ENCODE measurements around the gene GJB4.

Gene GJB4

DNA sequence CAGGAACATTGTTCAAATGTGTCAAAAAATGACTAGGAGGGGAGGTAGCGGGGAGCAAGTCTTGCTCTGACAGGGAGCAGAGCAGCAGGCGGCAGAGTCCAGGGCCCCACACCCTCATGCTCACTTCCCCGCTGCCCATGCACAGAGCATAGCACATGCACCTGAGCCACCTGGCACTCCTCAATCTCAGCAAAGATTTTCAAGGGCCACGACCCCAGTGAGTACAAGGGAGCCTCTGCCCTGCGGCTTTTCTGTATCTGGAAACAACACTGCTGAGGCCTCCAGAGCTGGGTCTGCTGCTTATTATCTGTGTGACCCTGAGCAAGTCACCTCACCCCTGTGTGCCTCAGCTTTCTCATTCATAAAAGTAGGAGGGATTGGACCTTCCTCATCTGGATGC is 20.4 kb downstream of the GJB4 start:
- DNase-seq: no peak

DNA sequence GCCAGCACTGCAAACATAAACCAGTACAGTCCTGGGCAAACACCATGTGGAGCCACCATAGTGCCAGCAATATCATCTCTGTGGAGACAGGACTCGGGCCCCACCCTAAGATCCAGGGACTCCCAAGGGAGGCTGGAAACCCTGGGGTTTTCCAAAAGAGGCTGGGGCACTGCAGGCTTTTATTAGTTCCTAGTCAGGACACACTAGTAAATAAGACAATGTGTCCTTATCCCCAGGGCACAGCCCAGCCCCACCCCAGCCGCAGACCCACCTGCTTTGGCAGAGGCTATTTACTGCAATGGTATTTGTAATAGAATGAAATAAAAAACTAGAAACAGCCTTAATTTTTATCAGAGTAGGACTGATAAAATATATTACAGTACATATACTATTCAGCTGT is 21.0 kb downstream of the GJB4 start:
- DNase-seq: no peak

DNA sequence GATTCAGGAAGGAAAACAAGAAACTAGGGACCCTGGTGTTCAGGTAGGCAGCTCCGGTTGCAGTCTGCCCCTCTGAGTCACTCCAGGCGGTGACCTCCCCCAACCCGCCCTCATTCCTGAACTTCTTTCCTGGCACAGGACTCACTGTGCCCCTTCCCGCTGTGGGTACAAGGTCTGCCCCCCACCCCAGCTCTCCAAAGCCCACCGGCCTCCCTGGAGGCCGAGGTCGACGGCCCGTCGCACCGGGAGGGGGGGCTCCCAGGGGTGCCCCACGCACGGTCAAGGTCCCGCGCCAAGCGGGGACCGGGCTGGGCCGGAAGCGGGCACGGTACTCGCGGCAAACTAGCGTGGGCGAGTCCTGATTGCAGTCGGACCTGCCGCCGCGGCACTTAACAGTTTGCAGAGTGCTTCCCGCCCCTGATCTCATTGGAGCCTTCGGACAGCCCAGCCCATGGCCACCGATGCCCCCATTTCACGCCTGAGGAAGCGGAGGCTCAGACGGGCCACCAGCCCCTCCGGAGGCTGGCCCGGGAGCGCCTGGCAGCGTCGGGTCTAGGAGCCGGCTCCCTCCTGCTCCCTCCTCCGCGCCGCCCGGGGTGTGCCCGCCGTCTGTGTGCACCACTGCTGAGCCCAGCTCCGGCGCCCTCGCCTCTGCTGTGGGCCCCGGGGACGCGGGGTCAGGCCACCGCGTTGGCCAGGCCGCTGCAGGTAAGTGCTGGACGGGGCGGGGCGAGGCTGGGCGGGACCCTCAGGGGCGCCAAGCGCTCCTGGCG is 21.7 kb downstream of the GJB4 start, which contains the start of gene GJB3:
Gene GJB3, plus strand, starts transcription at position 144 of the 773 bp plus-strand sequence. CDS start 3,549 bp downstream, outside the sequence.
- DNase-seq: no peak

DNA sequence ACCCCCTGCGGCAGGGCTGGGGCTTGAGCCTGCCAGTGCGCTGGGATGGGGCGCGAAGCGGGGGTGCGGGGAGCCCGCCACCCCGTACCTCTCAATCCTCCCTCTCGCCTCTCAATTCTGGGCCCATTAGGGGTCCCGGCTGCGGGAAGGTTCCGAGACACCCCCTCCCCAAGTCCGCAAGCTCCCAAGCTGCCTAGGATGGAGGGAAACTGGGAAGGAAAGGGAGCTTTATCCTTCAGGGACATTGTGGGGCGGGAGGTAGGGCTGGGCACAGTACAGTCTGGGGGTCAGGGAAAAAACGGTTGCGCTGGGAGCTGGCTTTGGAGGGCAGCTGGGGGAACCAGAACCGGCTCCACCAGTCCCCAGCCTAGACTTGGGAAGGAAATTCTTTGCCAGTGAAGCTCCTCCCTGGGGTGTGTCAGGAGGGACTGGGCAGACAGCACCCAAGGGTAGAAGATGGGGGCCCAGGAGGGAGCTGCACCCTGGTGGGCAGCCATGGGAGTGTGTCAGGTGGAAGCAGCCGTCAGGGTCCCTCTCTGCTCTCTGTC is 22.4 kb downstream of the GJB4 start:
- DNase-seq: no peak

DNA sequence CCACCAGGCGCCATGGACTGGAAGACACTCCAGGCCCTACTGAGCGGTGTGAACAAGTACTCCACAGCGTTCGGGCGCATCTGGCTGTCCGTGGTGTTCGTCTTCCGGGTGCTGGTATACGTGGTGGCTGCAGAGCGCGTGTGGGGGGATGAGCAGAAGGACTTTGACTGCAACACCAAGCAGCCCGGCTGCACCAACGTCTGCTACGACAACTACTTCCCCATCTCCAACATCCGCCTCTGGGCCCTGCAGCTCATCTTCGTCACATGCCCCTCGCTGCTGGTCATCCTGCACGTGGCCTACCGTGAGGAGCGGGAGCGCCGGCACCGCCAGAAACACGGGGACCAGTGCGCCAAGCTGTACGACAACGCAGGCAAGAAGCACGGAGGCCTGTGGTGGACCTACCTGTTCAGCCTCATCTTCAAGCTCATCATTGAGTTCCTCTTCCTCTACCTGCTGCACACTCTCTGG is 25.2 kb downstream of the GJB4 start:
- DNase-seq: no peak

DNA sequence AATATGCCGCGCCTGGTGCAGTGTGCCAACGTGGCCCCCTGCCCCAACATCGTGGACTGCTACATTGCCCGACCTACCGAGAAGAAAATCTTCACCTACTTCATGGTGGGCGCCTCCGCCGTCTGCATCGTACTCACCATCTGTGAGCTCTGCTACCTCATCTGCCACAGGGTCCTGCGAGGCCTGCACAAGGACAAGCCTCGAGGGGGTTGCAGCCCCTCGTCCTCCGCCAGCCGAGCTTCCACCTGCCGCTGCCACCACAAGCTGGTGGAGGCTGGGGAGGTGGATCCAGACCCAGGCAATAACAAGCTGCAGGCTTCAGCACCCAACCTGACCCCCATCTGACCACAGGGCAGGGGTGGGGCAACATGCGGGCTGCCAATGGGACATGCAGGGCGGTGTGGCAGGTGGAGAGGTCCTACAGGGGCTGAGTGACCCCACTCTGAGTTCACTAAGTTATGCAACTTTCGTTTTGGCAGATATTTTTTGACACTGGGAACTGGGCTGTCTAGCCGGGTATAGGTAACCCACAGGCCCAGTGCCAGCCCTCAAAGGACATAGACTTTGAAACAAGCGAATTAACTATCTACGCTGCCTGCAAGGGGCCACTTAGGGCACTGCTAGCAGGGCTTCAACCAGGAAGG is 25.8 kb downstream of the GJB4 start:
- DNase-seq: no peak

DNA sequence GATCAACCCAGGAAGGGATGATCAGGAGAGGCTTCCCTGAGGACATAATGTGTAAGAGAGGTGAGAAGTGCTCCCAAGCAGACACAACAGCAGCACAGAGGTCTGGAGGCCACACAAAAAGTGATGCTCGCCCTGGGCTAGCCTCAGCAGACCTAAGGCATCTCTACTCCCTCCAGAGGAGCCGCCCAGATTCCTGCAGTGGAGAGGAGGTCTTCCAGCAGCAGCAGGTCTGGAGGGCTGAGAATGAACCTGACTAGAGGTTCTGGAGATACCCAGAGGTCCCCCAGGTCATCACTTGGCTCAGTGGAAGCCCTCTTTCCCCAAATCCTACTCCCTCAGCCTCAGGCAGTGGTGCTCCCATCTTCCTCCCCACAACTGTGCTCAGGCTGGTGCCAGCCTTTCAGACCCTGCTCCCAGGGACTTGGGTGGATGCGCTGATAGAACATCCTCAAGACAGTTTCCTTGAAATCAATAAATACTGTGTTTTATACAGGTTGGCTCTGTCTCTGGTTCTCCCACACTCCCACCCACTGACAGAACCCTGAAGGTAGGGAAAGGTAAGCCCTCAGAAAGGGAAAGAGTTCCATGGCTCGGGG is 26.4 kb downstream of the GJB4 start:
- no peak for DNase-seq

DNA sequence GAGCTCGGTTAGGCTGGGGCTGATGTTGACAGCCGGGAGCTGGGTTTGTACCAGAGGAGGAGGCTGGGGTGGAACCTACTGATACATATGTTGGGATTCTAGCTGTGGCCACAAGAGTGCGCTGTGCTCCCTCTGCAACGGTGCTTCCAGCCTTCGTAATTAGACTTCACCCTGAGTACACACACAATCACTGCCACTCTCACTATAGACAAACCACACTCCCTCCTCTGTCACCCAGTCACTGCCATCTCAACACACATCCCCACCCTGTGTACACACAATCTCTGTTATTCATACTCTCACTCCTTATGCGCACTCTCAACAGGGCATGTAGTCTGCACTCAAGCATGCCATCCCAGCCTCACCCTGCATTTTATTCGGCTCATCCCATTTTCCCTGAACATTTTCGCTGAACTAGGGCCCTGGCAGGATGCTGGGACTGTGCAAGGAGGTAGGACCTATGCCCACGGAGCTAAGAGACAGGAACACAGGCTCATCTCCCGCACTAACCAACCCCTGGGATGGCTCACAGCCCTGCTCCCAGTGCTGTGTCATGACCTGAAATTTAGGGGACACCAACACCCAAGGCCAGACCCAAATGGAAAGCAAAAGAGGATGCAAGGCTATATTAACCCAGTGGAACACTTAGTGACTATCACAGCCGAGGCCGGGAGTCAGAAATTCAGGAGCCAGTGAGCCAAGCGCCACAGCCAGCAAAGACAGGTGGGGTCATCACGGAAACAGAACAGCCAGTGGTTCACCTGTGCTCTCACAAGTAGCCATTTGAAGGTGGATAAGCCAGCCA is 27.2 kb downstream of the GJB4 start:
- peak; percentile 64 for DNase-seq

DNA sequence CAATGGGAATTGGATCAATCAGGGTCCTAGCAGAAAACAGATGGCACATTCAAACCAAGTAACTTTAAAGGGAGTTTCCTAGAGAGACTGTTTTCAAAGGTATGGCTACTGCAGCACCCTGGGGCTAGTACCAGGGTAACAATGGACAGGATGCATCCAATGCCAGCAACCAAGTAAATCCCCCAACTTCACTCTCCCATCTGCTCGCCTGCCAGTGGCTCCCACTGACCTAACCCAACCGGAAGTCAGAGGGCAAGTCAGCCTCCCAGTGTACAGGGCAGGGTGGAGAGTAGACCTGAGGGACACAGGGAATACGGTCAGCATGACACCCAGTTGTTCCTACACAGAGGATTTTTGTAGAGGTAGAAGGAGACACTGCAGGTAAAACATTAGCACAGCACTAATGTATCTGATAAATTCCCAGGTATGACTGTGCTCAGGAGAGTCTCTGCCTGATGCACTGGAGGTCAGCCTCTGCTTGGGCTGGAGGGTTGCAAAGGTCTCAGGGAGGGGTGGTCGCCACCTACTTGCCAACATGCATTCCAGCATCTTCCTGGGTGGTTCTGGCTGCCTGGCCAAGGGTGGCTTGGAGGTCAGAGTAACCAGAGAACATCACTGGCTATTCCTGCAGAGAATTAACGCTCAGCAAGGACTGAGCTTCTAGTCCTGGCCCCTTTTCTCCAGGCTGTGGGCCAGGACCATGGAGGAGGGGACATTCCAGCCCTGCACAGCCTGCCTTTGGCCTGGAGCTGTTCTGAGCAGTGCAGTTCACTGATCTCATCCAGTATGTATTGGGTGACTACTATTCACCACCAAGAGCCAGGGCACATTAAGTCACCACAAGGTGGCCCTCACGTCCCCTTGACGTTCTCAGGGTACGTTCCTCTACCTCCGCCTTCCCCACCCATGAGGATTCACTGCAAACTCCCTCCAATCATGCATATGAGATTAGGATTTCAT is 28.2 kb downstream of the GJB4 start:
- no peak for DNase-seq

DNA sequence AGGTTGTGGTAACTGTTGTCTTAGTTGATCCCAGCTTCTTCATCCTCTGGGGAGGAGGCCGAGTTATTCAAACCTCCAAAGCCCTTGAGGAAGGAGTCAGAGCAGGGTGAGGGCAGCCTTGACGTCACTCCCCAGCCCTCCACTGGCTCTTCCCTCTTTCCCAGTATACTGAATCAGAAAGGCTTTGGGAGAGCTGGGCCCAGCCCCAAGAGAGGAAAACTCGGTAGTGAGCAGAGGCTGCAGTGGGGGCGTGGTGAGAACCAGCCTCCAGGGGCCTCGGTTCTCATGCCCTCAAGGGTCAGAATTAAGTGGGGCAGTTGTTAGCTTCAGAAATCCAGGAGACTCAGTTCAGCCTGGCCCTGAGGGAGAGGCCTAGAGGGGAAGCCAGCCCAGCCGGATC is 31.4 kb downstream of the GJB4 start:
- no peak for DNase-seq

DNA sequence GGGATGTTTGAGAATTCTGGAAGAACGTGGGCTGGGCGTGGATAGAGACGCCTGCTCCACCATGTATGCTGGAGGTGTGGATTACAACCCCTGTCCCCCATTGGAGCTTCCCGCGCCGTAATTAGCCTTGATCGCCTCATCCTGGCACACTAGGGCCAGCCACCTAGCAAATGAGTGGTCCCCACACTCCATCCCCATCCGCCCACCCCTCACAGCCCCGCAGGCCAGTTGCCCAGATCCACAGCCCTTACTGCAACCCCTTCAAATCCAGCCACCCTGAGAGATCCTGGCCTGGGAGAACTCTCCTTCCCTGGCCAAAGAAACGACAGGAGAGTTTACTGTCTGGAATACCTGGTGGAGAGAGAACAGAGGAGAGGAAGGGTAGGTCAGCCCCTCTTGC is 32.9 kb downstream of the GJB4 start:
- no peak for DNase-seq

DNA sequence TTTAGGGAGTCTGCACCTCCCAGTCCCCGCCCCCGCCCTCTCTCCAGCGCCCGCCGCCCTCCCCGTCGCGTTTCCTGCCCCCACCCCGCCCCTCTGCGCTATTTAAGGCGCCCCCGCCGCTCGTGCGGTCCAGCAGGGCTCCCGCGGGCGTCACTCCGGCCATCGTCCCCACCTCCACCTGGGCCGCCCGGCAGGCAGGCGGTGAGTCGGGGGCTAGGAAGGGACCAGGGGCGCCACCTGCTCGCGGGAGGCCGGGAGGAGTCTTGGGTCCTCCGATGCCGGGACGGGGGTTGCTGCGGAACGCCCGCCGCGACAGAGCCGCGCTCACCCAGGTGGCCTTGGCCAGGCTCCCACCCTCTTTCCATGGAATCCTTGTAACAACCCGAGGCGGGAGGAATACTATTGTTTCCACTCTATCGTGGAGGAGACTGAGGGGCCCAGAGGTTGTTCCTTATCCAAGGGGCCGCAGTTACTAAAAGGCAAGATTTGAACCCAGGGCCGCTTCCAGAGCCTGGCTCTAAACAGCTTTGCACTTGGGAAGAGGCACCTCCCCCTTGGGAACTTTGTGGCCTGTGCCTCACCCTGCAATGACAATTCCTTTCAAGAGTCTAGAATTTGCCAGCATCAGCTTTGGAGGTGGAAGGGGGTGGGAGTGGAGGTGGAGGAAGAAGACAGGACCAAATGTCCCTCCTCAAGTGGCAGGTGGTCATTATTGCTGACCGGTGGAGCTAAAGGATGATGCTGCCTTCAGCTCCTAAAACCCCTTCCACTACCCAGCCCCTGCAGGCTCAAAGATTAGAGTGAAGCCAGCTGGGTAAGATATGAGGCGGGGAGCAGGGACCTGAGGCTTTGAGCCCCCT is 33.6 kb downstream of the GJB4 start, which contains the start of gene GJA4:
Gene GJA4, plus strand, starts transcription at position 132 of the 860 bp plus-strand sequence. CDS start 1,215 bp downstream, outside the sequence.
- DNase-seq: no peak

DNA sequence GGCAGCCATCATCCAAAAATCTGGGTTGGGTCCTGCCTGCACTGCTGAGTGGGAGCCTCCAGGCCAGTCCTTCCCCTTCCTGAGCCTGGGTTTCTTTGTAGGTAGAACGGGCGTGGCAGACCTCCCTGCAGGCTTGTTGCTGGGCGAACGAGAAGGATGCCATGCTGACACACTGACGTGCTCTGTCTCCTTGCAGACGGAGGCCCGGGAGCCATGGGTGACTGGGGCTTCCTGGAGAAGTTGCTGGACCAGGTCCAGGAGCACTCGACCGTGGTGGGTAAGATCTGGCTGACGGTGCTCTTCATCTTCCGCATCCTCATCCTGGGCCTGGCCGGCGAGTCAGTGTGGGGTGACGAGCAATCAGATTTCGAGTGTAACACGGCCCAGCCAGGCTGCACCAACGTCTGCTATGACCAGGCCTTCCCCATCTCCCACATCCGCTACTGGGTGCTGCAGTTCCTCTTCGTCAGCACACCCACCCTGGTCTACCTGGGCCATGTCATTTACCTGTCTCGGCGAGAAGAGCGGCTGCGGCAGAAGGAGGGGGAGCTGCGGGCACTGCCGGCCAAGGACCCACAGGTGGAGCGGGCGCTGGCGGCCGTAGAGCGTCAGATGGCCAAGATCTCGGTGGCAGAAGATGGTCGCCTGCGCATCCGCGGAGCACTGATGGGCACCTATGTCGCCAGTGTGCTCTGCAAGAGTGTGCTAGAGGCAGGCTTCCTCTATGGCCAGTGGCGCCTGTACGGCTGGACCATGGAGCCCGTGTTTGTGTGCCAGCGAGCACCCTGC is 34.7 kb downstream of the GJB4 start:
- no peak for DNase-seq

DNA sequence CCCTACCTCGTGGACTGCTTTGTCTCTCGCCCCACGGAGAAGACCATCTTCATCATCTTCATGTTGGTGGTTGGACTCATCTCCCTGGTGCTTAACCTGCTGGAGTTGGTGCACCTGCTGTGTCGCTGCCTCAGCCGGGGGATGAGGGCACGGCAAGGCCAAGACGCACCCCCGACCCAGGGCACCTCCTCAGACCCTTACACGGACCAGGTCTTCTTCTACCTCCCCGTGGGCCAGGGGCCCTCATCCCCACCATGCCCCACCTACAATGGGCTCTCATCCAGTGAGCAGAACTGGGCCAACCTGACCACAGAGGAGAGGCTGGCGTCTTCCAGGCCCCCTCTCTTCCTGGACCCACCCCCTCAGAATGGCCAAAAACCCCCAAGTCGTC is 35.2 kb downstream of the GJB4 start:
- DNase-seq: no peak

DNA sequence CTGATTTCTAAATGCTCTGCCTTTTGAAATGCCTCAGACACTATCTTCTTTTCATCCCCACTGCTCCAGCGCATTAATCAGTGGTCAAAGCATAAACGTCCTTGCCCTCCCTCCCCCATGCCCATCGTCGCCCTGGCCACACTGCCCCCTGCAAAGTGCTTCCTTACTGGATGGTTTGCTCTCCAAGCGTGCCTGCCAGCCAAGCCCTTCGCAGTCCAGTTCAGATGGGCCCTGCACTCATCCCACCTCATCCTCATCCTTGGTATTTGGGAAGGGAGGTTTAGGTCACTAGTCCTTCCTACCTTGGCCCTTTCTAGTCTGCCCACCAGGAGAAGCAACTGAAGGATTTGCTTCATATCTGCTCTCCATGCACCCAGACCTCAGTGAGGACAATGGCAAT is 36.4 kb downstream of the GJB4 start:
- no peak for DNase-seq

DNA sequence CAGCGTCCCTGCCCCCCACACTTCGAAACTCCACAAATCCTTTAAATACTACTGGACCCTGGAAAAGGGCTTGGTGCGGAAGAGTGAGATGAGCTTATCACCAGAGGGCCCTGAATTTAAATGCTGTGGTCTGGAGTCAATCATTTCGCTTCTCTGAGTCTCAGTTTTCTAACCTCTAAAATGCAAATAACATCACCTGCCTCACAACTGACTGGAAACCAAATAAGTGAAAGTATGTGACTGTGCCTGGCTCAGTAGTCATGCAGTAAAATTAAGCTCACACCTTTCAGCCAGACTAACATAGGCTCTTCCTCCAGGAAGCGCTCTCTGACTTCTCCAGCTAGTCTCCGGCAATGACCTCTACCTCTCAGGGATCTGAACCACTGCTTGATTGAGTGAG is 37.5 kb downstream of the GJB4 start:
- DNase-seq: no peak

DNA sequence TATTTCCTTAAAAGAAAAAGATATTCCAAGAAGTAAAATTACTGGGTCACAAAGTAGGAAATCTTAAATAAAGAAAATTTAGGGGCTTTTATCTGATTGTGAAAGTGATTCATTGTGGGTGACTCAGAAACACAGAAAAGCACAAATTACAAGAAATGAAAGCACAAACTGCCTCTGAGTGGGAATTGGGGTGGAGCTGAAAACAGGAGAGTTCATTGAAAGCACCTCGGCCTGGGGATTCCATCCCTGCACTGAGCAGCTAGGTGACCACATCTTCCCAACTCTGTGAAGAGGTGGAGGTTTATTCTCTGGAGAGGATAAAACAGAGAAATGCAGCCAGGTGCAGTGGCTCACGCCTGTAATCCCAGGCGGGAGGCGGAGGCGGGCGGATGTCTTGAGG is 40.7 kb downstream of the GJB4 start:
- no peak for DNase-seq

DNA sequence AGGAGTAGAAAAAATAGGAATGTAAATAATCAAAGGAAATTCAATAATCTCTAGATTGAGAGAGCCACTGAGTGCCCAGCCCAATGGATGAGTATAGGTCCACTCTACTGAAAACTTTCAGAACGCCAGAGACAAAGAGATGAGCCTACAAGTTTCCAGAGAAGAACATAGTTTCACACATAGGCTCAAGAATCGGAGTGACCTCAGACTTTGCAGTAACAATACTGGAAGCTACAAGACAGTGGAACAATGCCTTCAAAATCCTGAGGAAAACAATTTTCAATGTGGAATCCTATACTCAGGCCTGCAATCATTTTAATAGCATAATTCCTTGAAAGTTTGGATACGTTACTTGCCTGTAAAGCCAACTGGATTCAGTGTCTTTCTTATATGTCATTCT is 44.2 kb downstream of the GJB4 start:
- DNase-seq: no peak

DNA sequence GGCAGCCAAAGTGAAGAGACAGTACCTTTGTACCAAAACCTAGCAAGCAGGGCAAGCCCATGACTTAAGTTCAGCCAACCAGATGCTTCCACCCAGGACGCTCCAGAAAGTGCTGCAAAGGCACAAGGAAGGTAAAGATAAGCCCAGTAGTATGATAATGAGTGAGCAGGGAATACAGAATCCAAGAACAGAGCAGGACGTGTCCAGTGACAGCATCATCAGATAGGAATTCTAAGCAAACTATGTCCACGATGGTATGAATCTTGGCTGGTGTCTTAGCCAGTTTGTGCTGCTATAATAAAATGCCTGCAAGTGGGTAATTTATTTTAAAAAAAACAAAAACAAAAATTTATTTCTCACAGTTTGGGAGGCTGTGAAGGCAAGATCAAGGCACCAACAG is 46.9 kb downstream of the GJB4 start:
- DNase-seq: no peak
